Measurements from ENCODE around the gene SERPINI1.

DNA sequence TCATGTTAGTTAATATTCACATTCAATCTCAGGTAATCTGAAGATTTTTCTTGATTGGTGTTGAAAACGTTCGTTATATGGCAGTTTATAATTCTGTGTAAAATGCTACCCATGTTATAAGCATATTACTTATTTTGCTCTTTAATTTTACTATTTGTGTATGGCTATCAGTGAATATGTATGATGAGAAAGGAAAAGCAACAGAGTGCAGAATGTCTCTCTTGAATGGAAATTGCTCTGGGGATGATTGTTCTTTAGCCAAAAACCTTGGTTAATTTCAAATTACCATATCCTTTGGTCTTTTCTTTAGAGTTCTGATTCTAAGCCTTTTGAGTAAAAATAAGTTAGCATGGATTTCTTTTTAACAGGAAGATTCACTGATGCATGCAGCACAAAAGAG is 2.5 kb downstream of the SERPINI1 start:
- TF ChIP-seq, protein P1, sequence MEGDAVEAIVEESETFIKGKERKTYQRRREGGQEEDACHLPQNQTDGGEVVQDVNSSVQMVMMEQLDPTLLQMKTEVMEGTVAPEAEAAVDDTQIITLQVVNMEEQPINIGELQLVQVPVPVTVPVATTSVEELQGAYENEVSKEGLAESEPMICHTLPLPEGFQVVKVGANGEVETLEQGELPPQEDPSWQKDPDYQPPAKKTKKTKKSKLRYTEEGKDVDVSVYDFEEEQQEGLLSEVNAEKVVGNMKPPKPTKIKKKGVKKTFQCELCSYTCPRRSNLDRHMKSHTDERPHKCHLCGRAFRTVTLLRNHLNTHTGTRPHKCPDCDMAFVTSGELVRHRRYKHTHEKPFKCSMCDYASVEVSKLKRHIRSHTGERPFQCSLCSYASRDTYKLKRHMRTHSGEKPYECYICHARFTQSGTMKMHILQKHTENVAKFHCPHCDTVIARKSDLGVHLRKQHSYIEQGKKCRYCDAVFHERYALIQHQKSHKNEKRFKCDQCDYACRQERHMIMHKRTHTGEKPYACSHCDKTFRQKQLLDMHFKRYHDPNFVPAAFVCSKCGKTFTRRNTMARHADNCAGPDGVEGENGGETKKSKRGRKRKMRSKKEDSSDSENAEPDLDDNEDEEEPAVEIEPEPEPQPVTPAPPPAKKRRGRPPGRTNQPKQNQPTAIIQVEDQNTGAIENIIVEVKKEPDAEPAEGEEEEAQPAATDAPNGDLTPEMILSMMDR (IDR thresholded peaks at IDR 0.05), result no peak
- TF ChIP-seq POLR2A (IDR thresholded peaks at IDR 0.05), result no peak
